Left kidney (tissue), 8 donors: Measurements from ENCODE around the gene COL9A3. TPM values are rescaled to one million over a fixed set of nuclear protein-coding genes. Genes with fewer than 3 reads are reported as not detected.

Source experiments
- DNase-seq: peaks from one replicate; pipeline ENCODE4 v3.0.0-alpha.2; 2013
- long read RNA-seq, 8 donors: transcript quantifications; one replicate each; lab custom pipeline, GENCODE V29; 2026
- polyA plus RNA-seq: library from polyadenylated mRNA; unstranded; fragments of 120-200 nt; gene quantifications from one replicate; pipeline ENCODE4 v1.2.1, GENCODE V29; 2013; ENCODE audit not compliant: insufficient read length

Gene COL9A3
- 10.3 TPM for polyA plus RNA-seq
- long read RNA-seq, donor 1, partial matches to known transcripts: 0 of 1 reads
- long read RNA-seq, donor 1, other reads (novel, unspliced or antisense): 0 of 1 reads
- long read RNA-seq, donor 2, partial matches to known transcripts: 0 of 5 reads
- long read RNA-seq, donor 2, other reads (novel, unspliced or antisense): 0 of 5 reads
- long read RNA-seq, donor 3, partial matches to known transcripts: 0 of 3 reads
- long read RNA-seq, donor 3, other reads (novel, unspliced or antisense): 0 of 3 reads
- long read RNA-seq, donor 4: 0 reads
- long read RNA-seq, donor 5, partial matches to known transcripts: 0 of 5 reads
- long read RNA-seq, donor 5, other reads (novel, unspliced or antisense): 0 of 5 reads
- long read RNA-seq, donor 6, partial matches to known transcripts: 0 of 1 reads
- long read RNA-seq, donor 6, other reads (novel, unspliced or antisense): 0 of 1 reads
- long read RNA-seq, donor 7, partial matches to known transcripts: 0 of 8 reads
- long read RNA-seq, donor 7, other reads (novel, unspliced or antisense): 0 of 8 reads
- long read RNA-seq, donor 8, partial matches to known transcripts: 0 of 4 reads
- long read RNA-seq, donor 8, other reads (novel, unspliced or antisense): 0 of 4 reads

- DNase-seq: no peak
These were observed at the start of gene COL9A3 for GRCh38 chr20:62816884-62817873. TSS of gene COL9A3 (plus strand) at chr20:62817050. CDS start at chr20:62817065, 15 bp downstream.

- no peak for DNase-seq
These were observed 48.7 kb upstream of the COL9A3 start for GRCh38 chr20:62768234-62768546.

GRCh38 chr20:62768551-62769287 is 48.1 kb upstream of the COL9A3 start:
- DNase-seq: peak; percentile 55

- DNase-seq: no peak
These were observed 47.3 kb upstream of the COL9A3 start for GRCh38 chr20:62769346-62770071.

- DNase-seq: no peak
These were observed 46.5 kb upstream of the COL9A3 start for GRCh38 chr20:62770111-62770910.

- no peak for DNase-seq
These were observed 45.9 kb upstream of the COL9A3 start for GRCh38 chr20:62770916-62771315.

- DNase-seq: no peak
These were observed 45.3 kb upstream of the COL9A3 start for GRCh38 chr20:62771396-62772102.

- DNase-seq: no peak
These were observed 44.7 kb upstream of the COL9A3 start for GRCh38 chr20:62772103-62772611.

GRCh38 chr20:62772619-62772989 is 44.2 kb upstream of the COL9A3 start:
- no peak for DNase-seq

- DNase-seq: no peak
These were observed 43.6 kb upstream of the COL9A3 start for GRCh38 chr20:62772990-62773844.

GRCh38 chr20:62773845-62774714 is 42.8 kb upstream of the COL9A3 start:
- DNase-seq: no peak

- no peak for DNase-seq
These were observed 42.1 kb upstream of the COL9A3 start for GRCh38 chr20:62774762-62775161.

GRCh38 chr20:62775206-62775605 is 41.6 kb upstream of the COL9A3 start:
- no peak for DNase-seq

GRCh38 chr20:62776035-62776691 is 40.7 kb upstream of the COL9A3 start:
- no peak for DNase-seq

GRCh38 chr20:62776692-62777527 is 39.9 kb upstream of the COL9A3 start:
- DNase-seq: no peak

GRCh38 chr20:62777528-62777830 is 39.4 kb upstream of the COL9A3 start:
- no peak for DNase-seq
